T-helper 2 cell treated with Interferon-gamma antibody and Interleukin-4, amounts not matched to agents 100 ng/mL and 5 ng/mL, for 36 hours (primary cell): Measurements from ENCODE around the gene LRRC32. TPM values are rescaled to one million over a fixed set of nuclear protein-coding genes. Genes with fewer than 3 reads are reported as not detected.

Source experiments
- intact Hi-C: fragments of 100-400 bp; cut with micrococcal nuclease; formaldehyde crosslinking; loops from one replicate; pipeline ENCODE4 v1.15.1; 2023
- total RNA-seq: library from RNA; stranded (reverse); gene quantifications from 2 replicates; pipeline ENCODE4 v1.2.3, GENCODE V29; 2022

LRRC32 gene
- total RNA-seq, 1 donor from 2014 or later: 11.4 TPM

DNA sequence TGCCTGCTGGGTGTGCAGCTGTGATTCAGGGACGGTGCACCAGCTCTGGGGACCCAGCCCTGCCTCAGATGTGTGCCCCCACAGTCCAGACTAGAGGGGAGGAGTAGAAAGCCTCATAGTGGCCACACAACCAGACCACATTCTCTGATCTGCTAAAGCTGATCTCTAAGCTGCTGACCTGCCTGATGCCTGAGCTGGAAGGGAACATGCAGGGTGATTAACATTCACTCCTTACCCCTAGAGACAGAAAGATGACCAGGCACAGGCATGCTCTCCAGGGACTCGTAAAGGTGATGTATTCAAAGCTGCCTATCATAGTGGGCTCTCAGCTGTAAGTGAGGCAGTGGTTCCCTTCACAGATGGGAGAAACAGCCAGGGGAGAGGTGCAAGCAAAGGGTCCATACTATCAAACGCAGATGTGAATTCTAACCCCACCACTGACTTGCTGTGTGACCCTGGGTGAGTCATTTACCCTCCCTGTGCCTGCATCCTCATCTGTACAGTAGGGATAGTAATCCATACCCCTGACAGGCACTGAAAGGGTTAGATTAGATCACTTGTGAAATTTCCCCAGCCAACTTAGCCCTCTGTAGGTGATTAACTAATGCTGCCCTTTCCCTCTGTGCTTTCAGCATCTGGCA, 29.0 kb upstream of the LRRC32 start:
- intact Hi-C loops: no loop called here

DNA sequence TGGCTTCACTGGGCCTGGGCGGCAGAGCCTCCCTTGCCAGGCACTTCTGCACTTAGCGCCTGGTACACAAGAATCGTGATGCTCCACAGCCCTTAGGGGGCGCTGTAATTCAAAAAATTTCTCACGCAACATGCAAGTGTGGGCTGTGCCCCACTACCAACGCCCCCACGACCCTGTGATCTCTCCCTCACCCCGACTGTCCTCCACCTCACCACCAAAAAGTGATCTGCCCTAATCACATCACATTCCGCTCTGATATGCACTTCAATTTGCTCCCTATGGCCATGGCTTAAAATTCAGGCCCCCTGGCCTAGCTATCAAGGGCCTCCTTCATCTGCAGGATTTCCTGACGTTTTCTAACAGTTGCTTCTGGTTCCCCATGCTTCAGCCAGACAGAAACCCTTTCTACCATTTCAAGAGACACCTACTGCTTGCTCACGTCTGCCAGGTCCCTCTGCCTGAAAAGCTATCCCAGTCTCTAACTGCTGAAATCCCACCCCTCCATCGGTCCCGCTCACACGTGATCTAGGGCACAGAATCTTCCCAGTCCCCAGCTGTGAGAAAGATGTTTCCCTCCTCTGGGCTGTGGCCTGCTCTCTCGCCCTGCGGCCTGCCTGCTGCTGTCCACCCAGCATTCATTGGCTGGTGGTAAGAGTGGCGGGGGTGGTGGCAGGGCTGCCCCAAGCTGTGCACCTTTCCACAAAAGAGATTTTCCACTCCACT, 27.9 kb upstream of the LRRC32 start:
- intact Hi-C loops: no loop called here

- intact Hi-C loops: no loop called here
These were observed 26.2 kb upstream of the LRRC32 start for GRCh38 chr11:76696756-76697155.

- intact Hi-C loops: no loop called here
These were observed 25.2 kb upstream of the LRRC32 start for GRCh38 chr11:76695771-76696170.

GRCh38 chr11:76695133-76695532, 24.6 kb upstream of the LRRC32 start:
- intact Hi-C loops: no loop called here

- intact Hi-C loops: no loop called here
These were observed 24.1 kb upstream of the LRRC32 start for GRCh38 chr11:76694664-76695063.

- intact Hi-C loops: no loop called here
These were observed 23.3 kb upstream of the LRRC32 start for GRCh38 chr11:76693806-76694205.

- intact Hi-C loops: no loop called here
These were observed 22.4 kb upstream of the LRRC32 start for GRCh38 chr11:76692956-76693355.

- intact Hi-C loops: no loop called here
These were observed 21.1 kb upstream of the LRRC32 start for GRCh38 chr11:76691655-76692054.

DNA sequence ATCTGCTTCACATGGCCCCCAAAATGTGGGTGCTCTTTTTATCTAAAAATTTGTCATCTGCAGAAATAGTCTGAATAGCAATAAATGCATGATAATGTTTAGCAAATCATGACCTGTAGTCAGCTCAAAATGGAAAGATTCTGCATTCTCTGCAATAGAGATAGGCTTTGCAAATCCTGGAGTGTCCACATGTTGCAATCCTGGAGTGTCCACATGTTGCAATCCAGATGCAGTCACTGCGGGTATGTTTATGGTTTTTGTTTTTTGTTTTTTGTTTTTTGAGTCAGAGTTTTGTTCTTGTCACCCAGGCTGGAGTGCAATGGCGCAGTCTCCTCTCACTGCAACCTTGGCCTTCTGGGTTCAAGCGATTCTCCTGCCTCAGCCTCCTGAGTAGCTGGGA, 20.2 kb upstream of the LRRC32 start:
- intact Hi-C loops: no loop called here

DNA sequence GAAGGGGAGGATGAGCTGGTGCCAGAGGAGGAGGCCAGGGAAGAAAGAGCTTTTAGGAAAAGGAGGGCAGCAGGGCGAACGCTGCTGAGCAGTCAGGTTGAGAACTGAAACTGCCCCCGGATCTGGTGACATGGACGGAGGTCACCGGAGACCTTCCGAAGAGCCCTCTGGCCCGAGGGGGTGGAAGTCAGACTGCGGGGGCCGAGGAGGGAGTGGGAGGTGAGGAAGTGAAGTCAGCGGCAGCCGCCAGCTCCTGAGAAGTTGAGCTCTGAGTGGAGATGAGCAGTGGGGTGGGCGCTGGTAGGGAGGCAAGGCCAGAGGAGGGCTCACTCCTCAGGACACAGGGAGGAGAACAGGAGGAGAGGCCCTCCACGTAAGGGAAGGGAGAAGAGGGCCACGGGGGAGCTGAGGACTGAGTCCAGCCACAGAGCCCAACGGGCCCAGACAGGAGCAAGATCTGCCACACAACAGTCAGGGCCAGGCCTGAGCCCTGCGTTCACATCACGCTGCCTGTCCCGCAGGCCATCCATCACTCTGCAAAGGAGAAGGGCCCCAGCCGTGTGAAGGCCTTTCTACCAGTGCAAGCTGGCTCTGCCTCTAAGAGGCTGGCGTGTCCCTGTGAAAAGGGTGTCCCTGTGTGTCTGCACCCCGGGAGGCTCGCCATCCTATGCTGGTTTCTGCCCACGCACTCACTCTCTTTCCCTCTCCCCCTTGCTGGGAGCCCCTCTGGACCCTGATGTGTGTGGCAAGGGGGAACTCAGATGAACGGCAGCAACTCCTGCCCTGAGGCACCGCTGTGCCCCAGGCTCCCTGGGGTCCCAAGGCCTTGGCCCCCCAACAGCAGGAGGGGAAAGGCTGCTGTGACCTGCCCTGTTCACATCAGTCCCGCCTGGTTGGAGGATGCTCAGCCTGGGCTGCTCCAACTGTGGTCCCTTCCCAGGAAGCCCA, 19.0 kb upstream of the LRRC32 start:
- intact Hi-C loops: no loop called here

GRCh38 chr11:76688146-76688545, 17.6 kb upstream of the LRRC32 start:
- intact Hi-C loops: no loop called here

DNA sequence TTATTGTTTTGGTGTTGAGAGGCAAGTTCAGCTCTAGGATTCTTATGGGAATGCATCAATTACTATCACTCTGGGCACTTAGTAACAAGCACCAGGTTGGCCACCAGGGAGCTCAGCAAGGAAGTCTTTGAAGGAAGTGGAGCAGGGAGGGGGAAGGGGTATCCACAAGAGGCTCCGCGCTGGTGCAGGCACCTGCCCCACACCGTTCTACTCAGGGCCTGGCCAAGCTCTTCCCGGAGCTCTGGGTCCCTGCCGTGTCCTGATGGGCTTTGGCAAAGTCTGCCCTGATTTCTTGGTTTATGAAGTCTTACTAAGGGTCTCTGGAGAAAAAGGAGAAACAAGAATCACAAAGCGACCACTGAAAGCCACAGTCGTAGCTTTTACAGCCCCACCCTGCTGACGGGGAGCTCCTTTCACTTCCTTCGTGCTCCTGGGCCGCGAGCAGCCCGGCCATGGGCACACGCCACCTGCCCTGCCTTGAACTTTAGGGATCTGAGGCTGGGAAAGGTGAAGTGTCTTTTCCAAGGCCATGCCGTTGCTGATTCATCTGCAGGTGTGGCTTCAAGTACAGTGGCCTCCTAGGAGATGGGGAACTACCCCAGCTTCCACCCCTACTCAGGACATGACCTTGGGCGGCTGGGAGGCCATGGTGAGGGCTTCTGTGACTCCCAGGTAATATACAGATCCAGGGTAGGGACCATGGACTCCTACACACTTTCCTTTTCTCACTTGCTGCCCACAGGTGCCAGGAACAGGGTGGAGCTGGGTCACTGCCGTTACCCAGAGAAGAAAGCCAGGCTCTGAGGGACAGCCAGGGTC, 15.9 kb upstream of the LRRC32 start:
- intact Hi-C loops: no loop called here

DNA sequence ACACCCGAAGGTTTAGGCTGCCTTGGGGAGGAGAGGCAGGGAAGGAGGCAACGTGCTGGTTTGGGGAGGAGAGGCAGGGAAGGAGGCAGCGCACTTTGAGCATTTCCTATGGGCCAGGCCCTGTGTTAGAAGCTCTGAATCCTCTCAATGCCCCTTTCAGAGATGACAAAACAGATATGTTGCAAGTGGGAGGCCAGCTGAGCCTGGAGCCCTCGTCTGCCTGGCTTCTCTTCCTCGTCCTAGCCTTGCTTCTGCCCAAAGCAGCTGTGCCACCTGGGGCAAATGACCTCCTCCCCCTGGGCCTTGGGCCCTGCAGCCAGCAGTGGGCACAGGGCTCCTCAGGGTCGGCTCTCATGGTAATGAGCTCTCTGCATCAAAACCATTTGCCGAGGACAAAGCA, 15.3 kb upstream of the LRRC32 start:
- intact Hi-C loops: no loop called here

DNA sequence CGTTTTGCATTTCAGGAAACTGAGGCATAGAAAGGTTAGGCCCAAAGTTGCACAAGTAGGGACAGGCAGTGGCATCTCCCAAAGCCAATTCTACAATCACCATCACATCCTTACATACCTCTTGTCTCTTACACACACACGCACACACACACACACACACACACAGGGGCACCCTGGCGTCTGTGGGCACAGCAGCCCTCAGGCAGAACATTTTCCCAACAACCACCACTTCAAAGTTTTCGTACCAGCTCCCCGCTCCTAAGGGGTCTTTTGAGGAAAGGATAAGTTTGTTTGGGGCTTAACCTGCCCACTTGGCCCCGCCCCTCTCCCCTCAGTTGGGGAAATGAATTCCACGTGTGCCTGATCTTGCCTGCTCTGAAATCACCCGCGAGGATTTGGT, 14.7 kb upstream of the LRRC32 start:
- intact Hi-C loops: no loop called here

GRCh38 chr11:76684516-76684915, 14.0 kb upstream of the LRRC32 start:
- intact Hi-C loops: loop anchor here (5.0 kb wide), 1 partner anchor 302 kb away; the partner anchor contains the start of genes GVQW3 and THAP12

- intact Hi-C loops: loop anchor here (5.0 kb wide), 1 partner anchor 301 kb away; the partner anchor contains the start of genes GVQW3 and THAP12
These were observed 12.9 kb upstream of the LRRC32 start for GRCh38 chr11:76683161-76684095.

- intact Hi-C loops: loop anchor here (5.0 kb wide), 1 partner anchor 300 kb away; the partner anchor contains the start of genes GVQW3 and THAP12
These were observed 12.1 kb upstream of the LRRC32 start for GRCh38 chr11:76682684-76683083.

DNA sequence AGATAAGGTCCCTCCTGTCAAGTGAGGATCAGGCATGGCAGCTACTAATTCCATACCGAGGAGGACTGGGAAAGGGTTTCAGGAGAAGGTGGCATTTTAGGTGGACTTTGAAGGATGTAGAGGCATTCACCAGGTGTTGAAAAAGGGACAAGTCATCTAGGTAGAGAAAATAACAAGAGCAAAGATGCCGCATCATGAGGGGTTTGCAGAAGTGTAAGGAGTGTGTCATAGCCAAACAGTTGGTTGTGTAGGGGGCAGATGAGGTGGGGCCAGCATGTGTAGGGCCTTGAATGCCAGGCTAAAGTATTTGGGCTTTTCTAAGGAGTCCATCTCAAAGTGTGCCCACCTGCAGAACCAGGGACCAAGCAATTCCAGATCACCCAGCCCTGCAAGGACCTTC, 11.6 kb upstream of the LRRC32 start:
- intact Hi-C loops: loop anchor here (5.0 kb wide), 1 partner anchor 300 kb away; the partner anchor contains the start of genes GVQW3 and THAP12
